Measurements from ENCODE around the gene FBH1. TPM values are rescaled to one million over a fixed set of nuclear protein-coding genes. Genes with fewer than 3 reads are reported as not detected.

FBH1 gene
- total and polyA plus RNA-seq, 2 donors from 2014 or later, result 70.7 to 76.5 TPM

DNA sequence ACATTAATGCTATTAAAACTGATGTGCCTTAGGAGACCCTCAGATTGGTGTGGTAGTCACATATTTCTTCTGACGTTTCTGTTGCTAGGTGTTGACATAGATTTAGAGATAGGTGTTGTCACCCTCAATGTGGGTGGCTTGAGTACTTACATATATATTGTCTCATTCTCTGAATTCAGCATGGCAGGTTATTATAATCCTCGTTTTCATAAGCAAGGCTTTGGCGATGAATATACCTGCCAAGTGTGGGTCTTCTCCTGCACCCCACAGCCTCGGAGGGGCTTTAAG lies 7.0 kb downstream of the FBH1 start:
- FAIRE-seq, result no peak
- no peak overlapping the region for H3K27ac ChIP-seq (ENCODE audit: low read depth in 2 of 2, low read length in 2 of 2)
- H3K9me3 ChIP-seq (ENCODE audit: control insufficient read depth in 2 of 3, insufficient read depth in 1 of 3, low read length in 3 of 3), result no peaks in the 10 kb centered on the region

DNA sequence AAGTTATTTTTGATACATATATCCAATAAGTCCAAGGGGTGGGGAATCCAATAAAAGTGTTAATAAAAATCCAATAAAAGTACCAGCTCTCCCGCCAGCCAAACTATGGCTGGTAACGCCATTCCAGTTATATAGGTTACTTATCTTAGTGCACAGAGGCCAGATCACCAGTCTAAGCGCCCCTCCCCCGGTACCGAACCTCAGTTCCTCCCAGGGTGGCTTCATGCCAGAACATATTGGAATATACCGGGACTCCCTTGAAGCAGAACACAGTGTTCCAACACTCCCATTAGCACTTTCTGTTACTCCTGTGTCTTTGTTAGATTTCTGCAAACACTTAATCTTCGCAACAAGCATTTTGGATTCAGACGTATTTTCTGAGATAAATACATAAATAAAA lies 7.5 kb downstream of the FBH1 start:
- H3K9ac ChIP-seq (ENCODE audit: low read length in 3 of 3), result no peak overlapping the region
- TF ChIP-seq, protein P1, sequence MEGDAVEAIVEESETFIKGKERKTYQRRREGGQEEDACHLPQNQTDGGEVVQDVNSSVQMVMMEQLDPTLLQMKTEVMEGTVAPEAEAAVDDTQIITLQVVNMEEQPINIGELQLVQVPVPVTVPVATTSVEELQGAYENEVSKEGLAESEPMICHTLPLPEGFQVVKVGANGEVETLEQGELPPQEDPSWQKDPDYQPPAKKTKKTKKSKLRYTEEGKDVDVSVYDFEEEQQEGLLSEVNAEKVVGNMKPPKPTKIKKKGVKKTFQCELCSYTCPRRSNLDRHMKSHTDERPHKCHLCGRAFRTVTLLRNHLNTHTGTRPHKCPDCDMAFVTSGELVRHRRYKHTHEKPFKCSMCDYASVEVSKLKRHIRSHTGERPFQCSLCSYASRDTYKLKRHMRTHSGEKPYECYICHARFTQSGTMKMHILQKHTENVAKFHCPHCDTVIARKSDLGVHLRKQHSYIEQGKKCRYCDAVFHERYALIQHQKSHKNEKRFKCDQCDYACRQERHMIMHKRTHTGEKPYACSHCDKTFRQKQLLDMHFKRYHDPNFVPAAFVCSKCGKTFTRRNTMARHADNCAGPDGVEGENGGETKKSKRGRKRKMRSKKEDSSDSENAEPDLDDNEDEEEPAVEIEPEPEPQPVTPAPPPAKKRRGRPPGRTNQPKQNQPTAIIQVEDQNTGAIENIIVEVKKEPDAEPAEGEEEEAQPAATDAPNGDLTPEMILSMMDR (IDR thresholded peaks at IDR 0.05; ENCODE audit: borderline replicate concordance, extremely low read depth, insufficient read depth), result no peak
- no peaks in the 10 kb centered on the region for H3K4me1 ChIP-seq (ENCODE audit: control insufficient read depth in 2 of 3, insufficient read depth in 2 of 3, low read depth in 1 of 3, low read length in 3 of 3)
- FAIRE-seq (no peak), DNase-seq (no peak)
- H3K27ac ChIP-seq (ENCODE audit: low read depth in 2 of 2, low read length in 2 of 2), result no peak overlapping the region
- no peaks in the 10 kb centered on the region for H3K9me3 ChIP-seq (ENCODE audit: control insufficient read depth in 2 of 3, insufficient read depth in 1 of 3, low read length in 3 of 3)
- intact Hi-C loops (cut with DNase I), result no loop called here
- no peak overlapping the region for H3K4me3 ChIP-seq (ENCODE audit: low read length in 3 of 3)
- peaks cover 2 to 15% (median 4%) of the 10 kb centered on the region in 3 donors for H3K36me3 ChIP-seq (ENCODE audit: control insufficient read depth in 2 of 3, insufficient read depth in 3 of 3, low read length in 3 of 3)
- H3K27me3 ChIP-seq (ENCODE audit: control insufficient read depth, insufficient read depth, low read length), result no peaks in the 10 kb centered on the region

More for the DNA sequence above, 7.0 kb downstream of the FBH1 start:
- H3K4me3 ChIP-seq (ENCODE audit: low read length in 3 of 3), result no peak overlapping the region
- H3K9ac ChIP-seq (ENCODE audit: low read length in 3 of 3), result no peak overlapping the region
- no peaks in the 10 kb centered on the region for H3K27me3 ChIP-seq (ENCODE audit: control insufficient read depth, insufficient read depth, low read length)
- intact Hi-C loops (cut with DNase I), result no loop called here
- TF ChIP-seq, protein P1 (IDR thresholded peaks at IDR 0.05; ENCODE audit: borderline replicate concordance, extremely low read depth, insufficient read depth), result no peak
- DNase-seq, result no peak
- H3K4me1 ChIP-seq (ENCODE audit: control insufficient read depth in 2 of 3, insufficient read depth in 2 of 3, low read depth in 1 of 3, low read length in 3 of 3), result no peaks in the 10 kb centered on the region
- peaks cover 2 to 15% (median 4%) of the 10 kb centered on the region in 3 donors for H3K36me3 ChIP-seq (ENCODE audit: control insufficient read depth in 2 of 3, insufficient read depth in 3 of 3, low read length in 3 of 3)

DNA sequence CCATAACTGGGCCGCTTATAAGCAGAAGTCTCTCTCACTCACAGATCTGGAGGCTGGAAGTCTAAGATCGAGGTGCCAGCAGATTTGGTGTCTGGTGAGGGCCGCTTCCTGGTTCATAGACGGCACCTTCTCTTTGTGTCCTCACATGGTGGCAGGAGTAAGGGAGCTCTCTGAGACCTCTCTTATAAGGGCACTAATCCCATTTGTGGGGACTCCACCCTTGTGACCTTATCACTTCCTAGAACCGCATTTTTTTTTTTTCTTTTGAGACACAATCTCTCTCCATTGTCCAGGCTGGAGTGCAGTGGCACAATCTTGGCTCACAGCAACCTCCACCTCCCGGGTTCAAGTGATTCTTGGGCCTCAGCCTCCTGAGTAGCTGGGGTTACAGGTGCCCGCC lies 8.1 kb downstream of the FBH1 start:
- H3K9me3 ChIP-seq (ENCODE audit: control insufficient read depth in 2 of 3, insufficient read depth in 1 of 3, low read length in 3 of 3), result no peaks in the 10 kb centered on the region
- intact Hi-C loops (cut with DNase I), result no loop called here
- H3K27me3 ChIP-seq (ENCODE audit: control insufficient read depth, insufficient read depth, low read length), result no peaks in the 10 kb centered on the region
- peaks cover 2 to 18% (median 4%) of the 10 kb centered on the region in 3 donors for H3K36me3 ChIP-seq (ENCODE audit: control insufficient read depth in 2 of 3, insufficient read depth in 3 of 3, low read length in 3 of 3)
- DNase-seq, result no peak
- no peak overlapping the region for H3K27ac ChIP-seq (ENCODE audit: low read depth in 2 of 2, low read length in 2 of 2)
- TF ChIP-seq, protein P1 (IDR thresholded peaks at IDR 0.05; ENCODE audit: borderline replicate concordance, extremely low read depth, insufficient read depth), result no peak
- no peaks in the 10 kb centered on the region for H3K4me1 ChIP-seq (ENCODE audit: control insufficient read depth in 2 of 3, insufficient read depth in 2 of 3, low read depth in 1 of 3, low read length in 3 of 3)
- no peak overlapping the region for H3K4me3 ChIP-seq (ENCODE audit: low read length in 3 of 3)
- H3K9ac ChIP-seq (ENCODE audit: low read length in 3 of 3), result no peak overlapping the region
- FAIRE-seq, result no peak

DNA sequence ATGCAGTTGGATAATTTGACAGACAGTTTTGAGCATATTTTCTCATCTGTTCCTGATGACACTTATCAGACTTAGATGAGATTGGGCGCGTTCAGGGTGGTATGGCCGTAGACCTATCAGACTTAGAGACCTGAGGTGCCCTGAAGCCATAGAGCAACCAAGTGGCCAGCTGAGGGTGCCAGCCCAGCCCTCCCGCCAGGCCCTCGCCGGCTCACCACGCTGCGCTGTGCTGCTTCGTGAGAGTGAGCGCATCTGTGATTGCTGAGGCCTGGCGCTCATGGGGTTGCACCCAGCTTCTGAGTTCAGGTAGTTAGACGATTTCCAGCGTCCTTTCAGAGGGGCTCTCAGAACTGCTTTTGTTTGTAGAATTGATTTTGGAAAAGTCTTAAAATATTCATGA lies 10.2 kb downstream of the FBH1 start:
- no peak overlapping the region for H3K27ac ChIP-seq (ENCODE audit: low read depth in 2 of 2, low read length in 2 of 2)
- intact Hi-C loops (cut with DNase I), result no loop called here
- H3K9me3 ChIP-seq (ENCODE audit: control insufficient read depth in 2 of 3, insufficient read depth in 1 of 3, low read length in 3 of 3), result no peaks in the 10 kb centered on the region
- no peak overlapping the region for H3K9ac ChIP-seq (ENCODE audit: low read length in 3 of 3)
- peaks cover 2 to 15% (median 2%) of the 10 kb centered on the region in 3 donors for H3K36me3 ChIP-seq (ENCODE audit: control insufficient read depth in 2 of 3, insufficient read depth in 3 of 3, low read length in 3 of 3)
- H3K27me3 ChIP-seq (ENCODE audit: control insufficient read depth, insufficient read depth, low read length), result no peaks in the 10 kb centered on the region
- H3K4me1 ChIP-seq (ENCODE audit: control insufficient read depth in 2 of 3, insufficient read depth in 2 of 3, low read depth in 1 of 3, low read length in 3 of 3), result no peaks in the 10 kb centered on the region
- DNase-seq (no peak), FAIRE-seq (no peak)
- no peak overlapping the region for H3K4me3 ChIP-seq (ENCODE audit: low read length in 3 of 3)
- TF ChIP-seq, protein P1 (IDR thresholded peaks at IDR 0.05; ENCODE audit: borderline replicate concordance, extremely low read depth, insufficient read depth), result no peak
